Activated naive CD4-positive, alpha-beta T cell (primary cell): ENCODE data around the gene GUCD1.
"Not testable (repeated sequence)": the region's sequence is repeated elsewhere in the genome, so short reads cannot be mapped to it uniquely, and the experiment has no call there.

Experiments used
- DNase-seq, 4 experiments: peaks; one replicate each; lab custom pipeline; 2025; lab: John Stamatoyannopoulos, UW

Gene GUCD1

DNA sequence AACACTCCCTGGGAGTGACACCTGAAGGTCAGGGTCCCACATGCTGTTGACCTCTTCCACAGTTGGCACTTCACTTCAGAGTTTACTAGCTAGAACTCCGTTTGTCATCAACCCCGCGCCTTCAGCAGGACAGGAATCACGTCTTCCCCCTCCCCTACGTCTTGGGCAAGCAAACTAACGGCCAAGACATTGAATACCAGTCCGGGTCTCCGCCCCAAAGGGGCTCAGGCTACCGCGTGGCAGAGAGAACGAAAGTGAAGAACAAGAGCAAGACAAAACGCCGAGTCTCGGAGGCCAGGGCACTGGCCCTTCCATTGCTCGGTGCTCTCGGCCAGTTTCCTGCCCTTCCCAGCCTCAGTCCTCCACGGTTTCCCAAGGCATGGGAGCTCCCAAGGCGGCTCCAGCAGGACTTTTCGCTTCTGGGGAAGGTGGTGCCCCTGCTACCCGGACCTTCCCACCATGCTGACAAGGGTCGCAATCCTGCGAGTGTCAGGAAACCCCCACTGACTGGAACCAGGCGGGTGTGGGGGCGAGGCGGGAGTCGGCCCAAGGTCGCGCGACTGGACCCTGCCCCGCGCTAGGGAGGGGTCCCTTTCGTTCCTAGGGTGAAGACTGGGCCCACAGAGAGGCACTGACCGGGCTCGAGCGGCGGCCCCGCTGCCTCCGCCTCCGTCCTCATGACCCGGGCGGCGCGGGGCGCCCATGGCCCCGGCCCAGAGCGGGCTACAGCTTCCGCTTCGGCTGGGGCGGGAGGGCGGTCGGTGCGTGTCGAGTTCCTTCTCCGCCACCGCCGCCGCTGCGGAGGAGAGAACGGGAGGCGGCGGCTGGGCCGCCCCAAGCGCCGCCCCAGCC is at the start of gene GUCD1:
GUCD1 (minus strand) TSS at position 826 of the 852 bp plus-strand sequence; CDS start at position 679, 147 bp downstream.
- peak in 2 of 4 experiments; percentile 42 to 48 for DNase-seq

DNA sequence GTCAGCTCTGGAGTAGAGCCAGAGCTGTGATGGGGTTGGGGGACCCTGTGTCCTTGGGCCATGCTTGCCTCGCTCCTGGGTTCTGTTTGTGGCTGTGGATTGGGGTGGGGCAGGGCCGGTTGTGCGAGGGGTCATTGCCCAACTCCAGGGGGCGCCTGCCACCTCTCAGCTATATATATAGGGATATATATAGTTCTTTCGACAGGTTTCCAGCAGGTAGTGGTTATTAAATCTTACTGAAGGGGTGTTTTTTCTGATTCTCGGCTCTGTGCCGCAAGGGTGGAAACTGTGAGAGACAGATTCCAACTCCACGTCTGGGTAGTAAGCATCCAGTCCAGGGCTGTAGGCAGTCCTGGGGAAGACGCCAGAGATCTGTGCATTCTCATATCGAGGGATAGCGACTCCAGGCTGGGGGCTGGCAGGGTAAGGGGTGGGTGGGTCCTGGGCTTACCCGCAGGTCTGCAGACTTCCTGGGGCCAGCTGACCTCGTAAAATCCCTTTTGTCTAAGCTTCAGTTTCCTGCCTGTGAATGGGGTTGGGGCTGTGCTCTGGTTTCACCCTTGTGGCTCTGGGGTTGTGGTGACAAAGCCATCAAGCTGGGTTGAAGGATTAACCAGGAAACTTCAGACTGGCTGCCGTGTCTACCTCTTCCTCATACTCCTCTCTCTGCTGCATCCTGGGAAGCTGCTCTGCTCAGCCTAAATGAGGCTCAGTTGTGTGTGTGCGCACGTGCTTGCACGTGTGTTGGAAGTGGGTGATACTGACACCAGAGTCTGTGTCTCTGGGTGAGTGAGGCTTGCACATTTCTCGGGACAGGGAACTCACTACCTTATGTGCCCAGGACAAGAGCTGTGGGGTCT is 49.1 kb upstream of the GUCD1 start:
- DNase-seq: not testable (repeated sequence)

DNA sequence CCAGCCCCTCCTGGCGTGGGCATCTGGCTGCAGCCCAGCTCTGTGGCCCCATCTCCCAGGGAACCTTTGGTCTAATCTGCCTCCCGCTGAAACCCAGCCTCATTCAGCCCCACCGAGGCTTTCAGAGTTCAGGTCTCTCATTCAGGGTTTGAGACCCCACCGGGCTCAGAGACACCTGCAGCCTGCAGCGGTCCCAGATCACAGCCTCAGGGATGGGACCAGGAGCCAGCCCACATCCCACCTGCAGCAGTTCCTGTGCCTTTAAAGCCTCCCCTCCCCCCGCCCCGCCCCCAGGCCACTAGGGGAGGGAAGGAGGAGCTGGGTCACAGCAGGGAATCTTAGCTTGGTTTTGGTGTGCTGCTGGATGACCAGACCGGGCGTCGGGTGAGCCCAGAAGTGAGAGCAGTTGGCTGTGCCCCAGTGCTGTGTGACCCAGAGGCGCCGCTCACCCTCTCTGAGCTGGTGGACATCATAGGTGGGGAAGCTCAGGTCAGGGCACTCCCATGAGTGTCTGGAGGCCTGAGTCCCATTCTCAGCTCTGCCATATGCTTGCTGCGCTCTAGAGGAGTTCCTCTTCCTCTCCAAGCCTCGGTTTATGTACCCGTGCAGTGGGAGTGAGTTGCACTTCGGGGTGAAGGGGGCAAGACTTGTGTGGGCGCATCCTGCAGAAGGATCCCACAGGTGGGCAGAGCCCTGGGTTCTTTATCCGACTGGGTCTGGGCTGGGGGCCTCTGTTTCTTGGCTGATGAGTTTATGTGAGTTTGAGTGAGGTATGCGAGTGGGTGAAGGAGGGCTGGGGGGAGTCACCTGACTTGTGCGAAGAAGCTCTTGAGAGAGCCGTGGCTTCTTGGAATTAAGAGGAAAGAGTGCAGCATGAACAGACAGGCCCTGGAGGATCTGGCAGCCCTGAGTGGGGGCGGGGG is 48.2 kb upstream of the GUCD1 start, which contains the start of gene GGT1:
GGT1 (plus strand) TSS at position 347 of the 923 bp plus-strand sequence. CDS start 7,889 bp downstream, outside the sequence.
- not testable (repeated sequence) for DNase-seq

GRCh38 chr22:24602105-24602749 is 47.3 kb upstream of the GUCD1 start:
- DNase-seq: not testable (repeated sequence)

- DNase-seq: no peak
These were observed 46.5 kb upstream of the GUCD1 start for GRCh38 chr22:24601217-24602104.

- DNase-seq: not testable (repeated sequence)
These were observed 45.2 kb upstream of the GUCD1 start for GRCh38 chr22:24599958-24600715.

DNA sequence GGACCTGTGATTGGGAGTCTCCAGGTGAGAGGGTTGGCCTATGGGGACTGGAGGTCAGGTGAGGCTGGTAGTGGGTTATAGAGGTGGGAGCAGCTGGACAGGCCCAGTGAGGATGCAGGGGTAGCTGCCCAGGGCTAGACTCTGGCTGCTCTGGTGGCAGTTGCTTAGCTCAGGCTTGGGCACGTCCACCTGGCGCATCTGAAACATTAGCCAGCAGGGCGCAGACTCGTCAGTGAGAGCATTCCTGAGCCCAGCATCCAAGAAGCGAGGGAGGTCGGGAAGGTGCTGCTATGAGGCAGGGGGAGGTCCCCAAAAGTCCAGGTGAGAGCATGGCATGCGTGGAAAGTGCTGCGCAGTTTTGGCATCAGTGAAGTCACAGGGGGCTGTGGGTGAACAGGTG is 44.6 kb upstream of the GUCD1 start:
- no peak for DNase-seq

GRCh38 chr22:24597076-24597475 is 42.1 kb upstream of the GUCD1 start:
- DNase-seq: not testable (repeated sequence)

DNA sequence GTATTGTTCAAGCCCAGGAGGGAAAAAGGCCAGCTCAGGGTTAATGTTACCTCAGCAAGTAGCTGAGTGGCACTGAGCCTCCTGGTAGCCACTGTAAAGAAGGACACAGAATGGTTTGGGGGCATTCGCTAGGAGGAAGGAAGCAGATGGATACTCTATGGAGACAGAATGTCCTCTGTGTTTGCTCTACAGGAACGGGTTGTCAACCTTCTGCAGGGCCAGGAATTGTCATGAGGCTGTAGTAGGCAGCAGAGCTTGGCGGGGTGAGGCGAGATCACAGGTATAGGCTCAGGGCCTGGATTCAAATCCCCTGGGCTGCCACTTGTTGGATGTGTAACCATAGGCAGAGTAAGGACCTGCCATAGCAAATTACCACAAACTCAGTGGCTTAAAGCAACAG is 40.9 kb upstream of the GUCD1 start:
- no peak for DNase-seq

GRCh38 chr22:24595228-24595627 is 40.3 kb upstream of the GUCD1 start:
- no peak for DNase-seq

DNA sequence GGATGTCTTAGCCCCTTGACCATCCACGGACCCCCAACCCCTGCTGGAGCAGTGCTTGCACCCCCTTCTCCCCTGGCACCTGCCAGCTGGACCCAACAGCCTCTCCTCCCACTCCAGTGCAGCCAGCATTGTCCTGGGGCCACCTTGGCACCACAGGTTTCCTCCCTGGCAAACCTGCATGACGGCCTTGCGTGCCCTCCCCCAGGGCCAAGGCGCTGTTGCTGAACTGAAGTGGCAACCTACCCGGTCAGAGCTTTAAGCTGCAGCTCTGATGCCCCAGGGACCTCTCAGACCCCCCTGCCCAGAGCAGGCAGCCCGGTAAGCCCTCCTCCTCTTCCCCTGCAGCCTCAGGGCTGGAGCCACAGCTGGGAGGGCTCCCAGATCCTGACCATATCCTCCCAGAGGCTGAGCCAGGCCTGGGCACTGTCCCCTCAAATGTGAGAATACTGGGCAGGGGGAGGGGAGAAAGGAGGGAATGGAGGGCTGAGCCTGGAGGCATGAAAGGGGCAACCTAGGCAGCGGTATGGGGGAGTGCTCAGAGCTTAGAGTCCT is 39.7 kb upstream of the GUCD1 start:
- no peak for DNase-seq

DNA sequence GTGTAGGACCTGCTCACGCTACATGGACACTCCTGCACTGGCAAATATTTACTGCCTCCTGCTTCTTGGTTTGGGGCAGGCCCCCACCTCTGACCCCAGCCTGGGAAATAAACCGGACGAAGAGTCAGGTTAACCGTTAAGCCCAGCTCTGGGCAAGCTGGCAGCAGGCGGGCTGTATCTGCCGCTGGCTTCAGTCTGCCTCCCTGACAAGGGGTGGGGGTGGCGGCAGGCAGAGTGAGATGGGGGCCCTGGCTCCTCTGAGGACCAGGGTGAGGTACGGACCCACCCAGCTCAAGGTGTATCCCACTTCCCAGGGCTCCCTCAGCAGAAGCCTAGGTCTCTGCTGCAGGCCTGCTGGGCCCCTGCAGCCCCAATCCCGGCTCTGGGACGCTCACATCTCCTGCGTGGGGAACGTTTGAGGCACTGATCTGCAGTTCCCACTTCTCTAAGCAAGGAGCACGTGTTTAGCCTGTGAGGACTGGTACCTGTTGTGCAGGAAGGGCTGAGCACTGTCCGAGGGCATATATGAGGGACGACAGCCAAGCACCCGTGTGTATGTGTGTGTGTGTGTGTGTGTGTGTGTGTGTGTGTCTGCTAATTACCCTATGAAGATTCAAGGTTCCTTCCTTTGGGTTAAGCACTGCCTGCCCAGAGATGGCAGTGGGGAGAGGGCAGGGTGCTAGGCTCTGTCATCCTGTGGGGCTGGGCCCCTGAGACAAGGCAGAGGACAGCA is 39.1 kb upstream of the GUCD1 start:
- no peak for DNase-seq

- DNase-seq: not testable (repeated sequence)
These were observed 38.6 kb upstream of the GUCD1 start for GRCh38 chr22:24593559-24593835.

- no peak for DNase-seq
These were observed 38.1 kb upstream of the GUCD1 start, which contains the start of gene LRRC75B for GRCh38 chr22:24592851-24593558. Gene LRRC75B (minus strand): TSS chr22:24593073. CDS start chr22:24593039, 34 bp downstream.

DNA sequence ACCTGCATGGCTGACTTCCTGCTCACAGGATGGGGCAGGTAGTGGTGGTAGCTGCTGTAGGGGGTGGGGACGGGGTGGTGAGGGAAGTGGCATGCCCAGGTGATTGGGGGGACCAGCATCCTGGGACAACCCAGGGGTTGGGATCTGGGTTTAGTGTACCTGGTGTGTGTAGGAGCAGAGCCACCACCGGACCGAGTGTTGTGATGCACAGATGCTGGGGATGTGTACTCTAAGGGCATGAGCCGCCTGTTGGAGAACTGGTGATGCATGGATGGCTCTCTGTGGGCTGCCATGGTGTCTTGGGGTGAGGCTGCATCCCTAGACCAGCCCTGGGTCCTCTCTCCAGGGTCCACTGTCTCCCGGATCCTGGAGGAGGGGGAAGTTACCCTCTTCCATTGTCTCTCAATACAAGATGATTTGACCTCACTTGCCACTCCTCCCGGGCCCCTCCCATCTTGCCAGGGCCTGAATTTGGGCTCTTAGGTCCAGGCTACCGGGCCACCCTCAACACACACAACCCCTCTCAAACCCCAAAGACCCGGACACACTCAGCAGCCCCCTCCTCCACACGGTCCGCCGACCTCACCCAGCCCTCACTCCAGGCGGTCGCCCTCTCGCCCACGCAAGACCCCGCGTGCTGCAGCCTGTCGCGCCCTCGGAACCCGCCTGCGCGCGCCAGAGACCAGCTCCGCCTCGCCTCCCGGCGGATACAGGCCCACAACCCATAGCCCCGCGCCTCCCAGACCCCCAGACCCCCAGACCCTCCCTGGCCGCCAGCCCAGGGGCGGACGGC is 37.3 kb upstream of the GUCD1 start:
- DNase-seq: no peak

DNA sequence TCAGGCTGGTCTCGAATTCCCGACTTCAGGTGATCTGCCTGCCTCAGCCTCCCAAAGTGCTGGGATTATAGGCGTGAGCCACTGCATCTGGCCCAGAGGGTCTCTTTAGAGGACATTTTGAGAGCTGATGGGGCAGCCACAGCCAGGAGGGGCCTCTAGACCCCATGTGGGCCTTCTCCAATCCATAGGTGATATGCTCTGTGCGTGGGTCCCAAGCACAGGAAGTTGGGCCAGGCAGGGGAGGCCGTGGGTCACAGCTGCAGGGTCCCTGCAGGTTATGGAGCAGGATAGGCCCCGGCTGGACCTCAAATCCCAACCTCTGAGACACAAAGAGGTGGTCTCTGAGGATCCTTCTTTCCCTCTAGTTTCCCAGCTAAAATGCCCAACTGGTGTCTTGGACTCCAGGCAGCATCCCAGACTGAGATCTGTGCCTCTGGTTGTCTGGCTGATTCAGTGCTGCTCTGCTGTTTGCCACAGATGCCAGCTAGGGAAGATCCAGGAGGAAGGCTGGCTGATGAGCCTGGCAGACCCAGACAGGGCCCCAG is 36.4 kb upstream of the GUCD1 start:
- DNase-seq: no peak
